Astrocyte of the cerebellum (primary cell): Measurements from ENCODE around the gene NT5DC1.
A peak's percentile ranks its signal among the peaks of the same experiment; 100 is the strongest.

Source experiments
- DNase-seq: peaks from one replicate; pipeline ENCODE4 v3.0.0-alpha.2; 2011; ENCODE audit warnings: low read depth
- H3K4me3 ChIP-seq: 2 replicates; pipeline ENCODE4 v1.5.1; 2011; ENCODE audit warnings: mild to moderate bottlenecking, low read depth, low read length, moderate library complexity
- CTCF ChIP-seq: IDR thresholded peaks from 2 replicates; pipeline ENCODE4 v1.5.1; 2012; ENCODE audit warnings: low read length, low read depth, moderate library complexity, mild to moderate bottlenecking; ENCODE audit errors: missing control alignments
- in situ Hi-C: cut with HindIII; loops from 2 replicates; pipeline ENCODE4 v1.10.0; 2017; ENCODE audit warnings: low sequenced_read_pairs

The NT5DC1 gene

DNA sequence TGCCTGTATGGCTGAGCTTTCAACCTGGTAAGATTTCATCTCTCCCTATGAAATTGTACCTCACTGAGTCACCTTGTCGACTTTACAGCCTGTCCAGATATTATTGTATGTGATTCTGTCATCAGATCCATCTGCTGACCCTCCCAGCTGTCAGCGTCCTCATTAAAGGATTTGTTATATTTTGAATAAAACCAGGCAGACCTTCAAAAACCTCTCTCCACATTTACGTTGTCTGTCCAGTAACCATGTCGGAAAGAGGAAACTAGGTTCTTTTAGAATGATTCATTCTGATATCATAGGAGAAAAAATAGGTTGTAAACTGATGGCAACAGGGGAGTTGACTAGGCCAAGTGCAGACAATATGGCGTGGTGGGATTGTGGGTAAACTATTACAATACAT, 114.8 kb downstream of the NT5DC1 start:
- H3K4me3 ChIP-seq: no peak overlapping the region
- in situ Hi-C loops: no loop called here
- no peak for TF ChIP-seq CTCF
- no peak for DNase-seq

GRCh38 chr6:116217069-116217468, 116.4 kb downstream of the NT5DC1 start:
- in situ Hi-C loops: no loop called here
- DNase-seq: peak; percentile 23
- TF ChIP-seq CTCF: peak; percentile 34
- no peak overlapping the region for H3K4me3 ChIP-seq

- H3K4me3 ChIP-seq: no peak overlapping the region
- DNase-seq: no peak
- peak; percentile 6 for TF ChIP-seq CTCF
- in situ Hi-C loops: no loop called here
Observed at GRCh38 chr6:116218172-116218633, 117.5 kb downstream of the NT5DC1 start.

DNA sequence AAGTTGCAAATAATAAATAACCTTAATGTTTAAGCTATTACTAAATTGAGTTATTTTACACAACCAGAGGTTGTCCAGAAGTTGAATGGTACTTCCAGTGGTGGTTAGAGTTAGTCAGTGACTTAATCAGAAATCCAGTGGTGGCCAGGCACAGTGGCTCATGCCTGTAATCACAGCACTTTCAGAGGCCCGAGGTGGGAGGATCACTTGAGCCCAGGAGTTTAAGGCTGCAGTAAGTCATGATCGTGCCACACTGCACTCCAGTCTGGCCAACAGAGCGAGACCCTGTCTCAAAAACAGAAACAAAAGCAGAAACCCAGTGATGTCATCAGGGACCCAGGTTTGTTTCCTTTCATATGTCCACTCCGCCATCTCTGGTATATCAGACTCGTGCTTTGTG, 118.2 kb downstream of the NT5DC1 start:
- in situ Hi-C loops: no loop called here
- no peak for TF ChIP-seq CTCF
- no peak for DNase-seq
- H3K4me3 ChIP-seq: no peak overlapping the region

DNA sequence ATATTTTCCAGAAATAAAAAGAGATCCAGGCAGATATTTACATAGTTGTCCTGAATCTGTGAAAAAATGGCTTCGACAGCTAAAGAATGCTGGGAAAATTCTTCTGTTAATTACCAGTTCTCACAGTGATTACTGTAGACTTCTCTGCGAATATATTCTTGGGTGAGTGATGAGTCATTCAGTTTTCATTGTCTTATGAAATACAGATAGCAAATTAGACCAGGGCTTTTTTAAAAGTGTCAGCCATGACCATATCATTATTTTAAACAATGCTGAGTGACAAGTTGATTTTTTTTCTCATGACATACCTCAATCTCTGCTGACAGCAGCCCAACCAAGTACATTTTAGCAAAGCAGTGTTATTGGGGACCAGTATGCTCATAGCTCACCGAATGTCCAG, 120.4 kb downstream of the NT5DC1 start:
- DNase-seq: no peak
- no peak overlapping the region for H3K4me3 ChIP-seq
- in situ Hi-C loops: no loop called here
- TF ChIP-seq CTCF: no peak

- no peak for TF ChIP-seq CTCF
- DNase-seq: no peak
- in situ Hi-C loops: no loop called here
- no peak overlapping the region for H3K4me3 ChIP-seq
Observed at GRCh38 chr6:116221911-116222310, 121.3 kb downstream of the NT5DC1 start.

DNA sequence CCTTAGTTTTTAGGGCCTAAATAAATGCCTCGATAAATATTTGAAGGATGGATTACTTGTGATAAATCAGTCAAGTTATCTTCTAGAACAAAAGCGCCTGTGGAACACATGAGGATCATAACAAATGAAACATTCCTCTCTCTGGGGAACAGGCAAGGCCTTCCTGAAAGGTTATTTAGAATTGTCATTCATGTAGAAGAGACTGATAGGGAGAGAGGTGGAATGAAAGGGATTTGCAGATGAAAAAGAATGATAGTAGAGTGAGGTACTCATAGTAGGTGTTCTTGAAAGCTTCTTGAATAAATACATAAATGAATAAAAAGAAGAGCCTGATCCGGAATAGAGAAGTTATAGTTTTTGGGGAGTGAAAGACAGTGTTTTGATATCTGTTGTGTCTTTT, 122.7 kb downstream of the NT5DC1 start:
- TF ChIP-seq CTCF: no peak
- in situ Hi-C loops: no loop called here
- H3K4me3 ChIP-seq: no peak overlapping the region
- no peak for DNase-seq
